GM19463 (cell line): ENCODE data around the gene HS3ST2.
"Not testable (repeated sequence)": the region's sequence is repeated elsewhere in the genome, so short reads cannot be mapped to it uniquely, and the experiment has no call there.

Experiments
- ATAC-seq: cut with Tn5 transposase; IDR thresholded peaks from one replicate; pipeline ENCODE4 v1.9.1; 2021; ENCODE audit warnings: mild to moderate bottlenecking, moderate library complexity; ENCODE audit not compliant: unreplicated experiment

Gene HS3ST2

DNA sequence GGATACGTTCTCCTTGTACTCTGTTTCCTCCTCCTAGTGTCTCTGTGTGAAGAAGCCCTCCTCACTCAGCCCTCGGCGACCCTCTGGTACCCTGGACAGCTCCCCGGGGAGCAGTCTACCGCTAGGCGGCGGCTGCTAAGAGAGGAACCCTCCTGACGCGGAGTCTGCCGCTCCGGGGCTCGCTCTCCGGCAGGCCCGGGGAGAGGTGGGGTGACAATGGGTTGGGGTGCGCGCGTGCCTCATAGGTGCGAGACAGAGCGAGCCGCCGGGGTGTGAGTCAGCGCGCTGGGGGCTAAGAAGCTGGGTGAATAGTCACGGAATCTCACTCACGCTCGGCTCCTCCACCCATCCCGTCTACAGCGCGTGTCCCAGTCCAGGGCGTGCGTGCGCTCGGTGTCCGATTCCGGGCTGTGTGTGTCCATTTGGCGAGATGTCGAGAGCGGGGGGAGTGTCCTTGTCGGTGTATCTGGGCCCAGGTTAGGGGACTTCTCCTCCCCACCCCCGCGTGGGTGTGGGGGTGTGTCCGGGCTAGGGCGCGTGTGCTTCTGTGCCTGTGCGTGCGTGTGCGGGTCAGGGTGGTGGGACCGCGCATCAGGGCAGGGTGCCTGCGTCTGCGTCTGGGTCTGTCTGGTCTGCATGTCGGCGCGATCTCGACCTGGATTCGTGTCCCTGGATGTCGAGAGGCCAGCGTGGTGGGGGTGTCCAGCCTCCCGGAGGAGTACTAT is 577 bp upstream of the HS3ST2 start:
- no peak for ATAC-seq

DNA sequence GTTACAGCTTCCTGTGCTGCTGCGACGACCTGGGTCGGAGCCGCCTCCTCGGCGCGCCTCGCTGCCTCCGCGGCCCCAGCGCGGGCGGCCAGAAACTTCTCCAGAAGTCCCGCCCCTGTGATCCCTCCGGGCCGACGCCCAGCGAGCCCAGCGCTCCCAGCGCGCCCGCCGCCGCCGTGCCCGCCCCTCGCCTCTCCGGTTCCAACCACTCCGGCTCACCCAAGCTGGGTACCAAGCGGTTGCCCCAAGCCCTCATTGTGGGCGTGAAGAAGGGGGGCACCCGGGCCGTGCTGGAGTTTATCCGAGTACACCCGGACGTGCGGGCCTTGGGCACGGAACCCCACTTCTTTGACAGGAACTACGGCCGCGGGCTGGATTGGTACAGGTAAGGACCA is 746 bp downstream of the HS3ST2 start:
- no peak for ATAC-seq

DNA sequence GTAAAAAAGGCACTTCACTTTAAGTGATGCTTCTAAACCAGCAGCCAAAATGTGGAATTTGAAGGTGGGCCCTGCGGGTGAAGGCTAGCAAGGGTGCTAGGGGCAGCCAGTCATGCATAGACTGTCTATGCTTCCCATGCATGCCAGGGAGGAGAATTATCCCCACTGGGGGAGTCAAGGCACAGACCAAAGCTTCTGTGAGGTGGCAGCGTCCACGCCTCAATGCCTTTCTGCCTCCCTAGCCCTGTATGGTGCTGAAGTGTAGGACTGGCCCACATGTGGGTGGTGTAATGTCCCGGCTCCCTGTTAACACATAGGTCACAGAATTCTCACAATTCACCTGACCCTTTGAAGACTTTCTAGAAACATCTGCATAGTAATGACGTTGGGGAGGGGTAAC is 1.9 kb downstream of the HS3ST2 start:
- ATAC-seq: no peak

- ATAC-seq: no peak
These were observed 2.5 kb downstream of the HS3ST2 start for GRCh38 chr16:22816475-22816874.

- ATAC-seq: not testable (repeated sequence)
These were observed 4.8 kb downstream of the HS3ST2 start for GRCh38 chr16:22818736-22819135.

DNA sequence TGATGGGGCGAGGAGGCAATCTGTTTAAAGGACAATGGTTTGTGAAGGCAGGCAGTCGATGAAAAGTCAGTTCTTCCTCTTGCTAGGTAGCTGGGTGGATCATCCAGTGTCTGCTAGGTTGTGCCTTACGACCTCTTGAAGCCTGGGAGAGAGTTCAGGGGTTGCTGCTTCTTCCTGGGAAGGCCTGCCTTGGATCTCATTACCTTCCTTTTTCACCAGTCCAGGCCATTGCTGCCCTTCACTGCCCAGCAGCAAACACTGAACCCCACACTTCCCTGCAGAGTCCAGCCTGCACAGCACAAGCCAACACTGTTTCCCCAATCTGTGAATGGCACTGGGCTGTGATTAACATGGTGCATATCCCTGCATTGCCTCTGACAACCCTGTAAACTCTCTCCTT is 24.7 kb downstream of the HS3ST2 start:
- no peak for ATAC-seq

GRCh38 chr16:22842031-22842430 is 28.1 kb downstream of the HS3ST2 start:
- ATAC-seq: not testable (repeated sequence)

DNA sequence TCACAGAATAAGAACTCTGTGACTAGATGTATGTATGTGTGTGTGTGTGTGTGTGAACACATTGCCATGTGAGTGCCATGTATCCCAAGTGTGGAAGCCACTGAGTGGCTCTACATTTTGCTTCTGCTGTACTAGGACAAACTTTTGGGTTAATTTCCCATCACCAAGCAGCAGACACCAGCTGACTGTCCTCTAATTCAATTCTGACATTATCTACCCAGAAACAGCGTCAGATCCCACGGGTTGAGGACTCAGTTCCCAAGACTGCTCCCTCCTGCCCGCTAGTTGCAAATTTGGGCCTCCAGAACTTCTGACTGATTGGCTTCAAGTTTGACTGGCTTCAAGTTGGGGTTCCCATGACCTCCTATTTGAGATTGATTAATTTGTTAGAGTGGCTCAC is 29.2 kb downstream of the HS3ST2 start:
- ATAC-seq: no peak

DNA sequence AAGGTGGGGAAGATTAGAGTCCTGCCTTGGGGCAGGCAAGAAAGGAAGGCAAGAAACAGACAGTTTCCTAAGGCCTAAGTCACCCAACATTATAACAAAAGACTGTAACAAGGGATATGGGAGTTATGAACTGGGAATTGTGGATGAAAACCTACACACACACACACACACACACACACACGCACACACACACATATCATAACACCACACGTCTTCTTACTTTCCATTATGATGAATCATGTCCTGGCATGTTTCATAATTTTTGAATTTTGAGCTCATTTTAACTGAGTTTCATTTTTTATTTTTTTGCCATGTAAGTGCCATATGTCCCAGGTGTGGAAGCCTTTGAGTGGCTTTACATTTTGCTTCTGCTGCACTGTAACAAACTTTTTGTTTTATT is 29.9 kb downstream of the HS3ST2 start:
- no peak for ATAC-seq

DNA sequence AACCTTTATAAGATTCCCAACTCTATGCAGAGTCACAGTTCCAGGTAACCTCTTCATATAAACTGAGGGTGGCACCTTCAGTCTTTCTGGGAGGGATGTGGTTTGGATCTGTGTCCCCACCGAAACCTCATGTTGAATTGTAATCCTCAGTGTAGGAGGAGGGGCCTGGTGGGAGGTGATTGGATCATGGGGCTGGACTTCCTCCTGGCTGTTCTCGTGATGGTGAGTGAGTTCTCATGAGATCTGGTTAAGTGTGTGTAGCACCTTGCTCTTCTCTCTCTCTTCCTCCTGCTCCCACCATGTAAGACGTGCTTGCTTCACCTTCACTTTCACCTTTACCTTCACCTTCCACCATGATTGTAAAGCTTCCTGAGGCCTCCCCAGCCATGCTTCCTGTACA is 30.5 kb downstream of the HS3ST2 start:
- no peak for ATAC-seq

DNA sequence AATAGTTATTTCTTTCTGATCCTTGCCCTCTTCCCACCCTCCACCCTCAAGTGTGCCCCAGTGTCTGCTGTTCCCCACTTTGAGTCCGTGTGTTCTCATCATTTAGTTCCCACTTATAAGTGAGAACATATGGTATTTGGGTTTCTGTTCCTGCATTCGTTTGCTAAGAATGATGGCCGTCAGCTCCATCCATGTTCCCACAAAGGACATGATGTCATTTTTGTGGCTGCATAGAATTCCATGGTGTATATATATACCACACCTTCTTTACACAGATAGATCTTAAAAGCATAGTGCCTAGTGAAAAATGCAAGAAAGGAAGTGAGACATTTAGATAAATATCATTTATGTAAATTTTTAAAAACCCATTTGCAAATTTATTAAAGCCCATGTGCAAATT is 33.1 kb downstream of the HS3ST2 start:
- ATAC-seq: no peak

GRCh38 chr16:22847690-22848089 is 33.7 kb downstream of the HS3ST2 start:
- ATAC-seq: no peak

GRCh38 chr16:22848451-22848850 is 34.5 kb downstream of the HS3ST2 start:
- ATAC-seq: no peak

- no peak for ATAC-seq
These were observed 35.6 kb downstream of the HS3ST2 start for GRCh38 chr16:22849517-22849916.

- no peak for ATAC-seq
These were observed 41.3 kb downstream of the HS3ST2 start for GRCh38 chr16:22855231-22855630.

DNA sequence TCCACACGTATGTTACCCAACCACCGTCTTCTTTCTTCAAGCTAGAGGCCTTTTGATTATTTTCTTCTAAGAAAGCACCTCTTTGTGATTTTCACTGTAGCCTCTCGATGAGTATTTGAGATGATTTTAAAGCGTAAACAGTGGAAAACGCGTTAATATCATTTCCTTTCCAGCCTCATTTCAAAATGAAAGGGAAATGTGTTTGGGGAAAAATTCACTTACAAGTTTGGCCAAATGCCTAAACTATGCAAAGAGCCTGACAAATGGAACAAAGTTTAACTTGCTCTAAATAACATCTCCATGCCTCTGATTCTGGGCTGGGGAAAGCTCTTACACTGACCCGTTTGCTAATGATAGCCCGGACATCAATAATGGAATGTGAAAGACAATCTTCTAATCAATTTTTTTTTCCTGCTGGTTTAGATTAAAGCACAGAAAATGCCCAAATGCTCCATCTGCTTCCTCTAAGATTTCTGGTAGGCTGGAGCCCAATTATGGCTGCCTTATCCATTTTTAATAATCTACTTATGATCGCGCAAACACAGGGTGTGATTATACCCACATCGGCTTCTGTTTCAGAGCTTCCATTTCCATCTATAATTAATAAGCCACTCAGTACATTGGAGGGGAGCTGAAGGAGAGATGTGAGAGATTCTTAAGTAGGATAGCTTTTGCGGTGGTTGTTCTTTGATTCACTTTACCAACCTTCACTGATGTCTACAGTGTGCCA is 43.5 kb downstream of the HS3ST2 start:
- no peak for ATAC-seq

- ATAC-seq: no peak
These were observed 46.0 kb downstream of the HS3ST2 start for GRCh38 chr16:22859925-22860324.

- ATAC-seq: no peak
These were observed 47.6 kb downstream of the HS3ST2 start for GRCh38 chr16:22861580-22861979.

DNA sequence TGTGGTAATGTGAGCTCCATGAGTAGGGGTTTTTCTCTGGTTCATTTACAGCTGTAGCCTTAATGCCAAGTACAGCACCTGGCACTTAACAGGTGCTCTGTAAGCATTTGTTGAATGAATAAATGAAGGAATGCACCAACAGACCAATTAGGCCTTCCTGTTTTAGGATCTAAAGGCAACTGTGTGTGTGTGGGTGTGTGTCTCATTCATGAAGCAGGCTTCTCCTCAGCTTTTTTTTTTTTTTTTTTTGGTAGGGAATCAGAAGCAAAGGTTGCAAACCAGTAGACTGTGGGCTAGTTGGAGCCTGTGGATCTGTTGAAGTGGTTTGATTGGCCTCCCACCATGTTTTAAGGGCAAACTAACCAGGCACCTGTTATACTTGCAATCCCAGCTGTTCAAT is 48.1 kb downstream of the HS3ST2 start:
- no peak for ATAC-seq

- no peak for ATAC-seq
These were observed 50.4 kb downstream of the HS3ST2 start for GRCh38 chr16:22864375-22864774.

- no peak for ATAC-seq
These were observed 54.7 kb downstream of the HS3ST2 start for GRCh38 chr16:22868593-22869224.

GRCh38 chr16:22871861-22872260 is 57.9 kb downstream of the HS3ST2 start:
- ATAC-seq: no peak
